ENCODE data around the gene CMSS1. TPM values are rescaled to one million over a fixed set of nuclear protein-coding genes. Genes with fewer than 3 reads are reported as not detected.

The CMSS1 gene
- total RNA-seq, 2 experiments from 2014 or later = 42.1 to 42.6 TPM

- ATAC-seq (no peak), DNase-seq (no peak)
- POLR2A ChIA-PET = no interaction called here
- peaks cover 11% of the 10 kb centered on the region for H3K4me1 Mint-ChIP-seq (ENCODE audit: low read depth)
- no peaks in the 10 kb centered on the region for H3K27me3 Mint-ChIP-seq (ENCODE audit: low read depth)
- H3K27ac Mint-ChIP-seq = no peak overlapping the region
- H3K36me3 Mint-ChIP-seq (ENCODE audit: low read depth) = no peaks in the 10 kb centered on the region
- no peak overlapping the region for H3K4me3 Mint-ChIP-seq
- CTCF ChIA-PET = no interaction called here
- no peaks in the 10 kb centered on the region for H3K9me3 Mint-ChIP-seq (ENCODE audit: insufficient read depth)
Observed at GRCh38 chr3:99856437-99857220, 39.0 kb downstream of the CMSS1 start.

GRCh38 chr3:99857278-99857677, 39.6 kb downstream of the CMSS1 start:
- H3K4me1 Mint-ChIP-seq (ENCODE audit: low read depth) = peaks cover 10% of the 10 kb centered on the region
- H3K27ac Mint-ChIP-seq = no peak overlapping the region
- H3K36me3 Mint-ChIP-seq (ENCODE audit: low read depth) = no peaks in the 10 kb centered on the region
- no peaks in the 10 kb centered on the region for H3K9me3 Mint-ChIP-seq (ENCODE audit: insufficient read depth)
- H3K4me3 Mint-ChIP-seq = no peak overlapping the region
- ChIA-PET POLR2A (no interaction called here), CTCF (no interaction called here)
- H3K27me3 Mint-ChIP-seq (ENCODE audit: low read depth) = no peaks in the 10 kb centered on the region
- no peak for ATAC-seq
- no peak for DNase-seq

GRCh38 chr3:99858469-99858868, 40.8 kb downstream of the CMSS1 start:
- Mint-ChIP-seq H3K27ac (no peak overlapping the region), H3K9me3 (ENCODE audit: insufficient read depth) (no peaks in the 10 kb centered on the region), H3K27me3 (ENCODE audit: low read depth) (no peaks in the 10 kb centered on the region), H3K4me3 (no peak overlapping the region), H3K36me3 (ENCODE audit: low read depth) (peaks cover 5% of the 10 kb centered on the region), H3K4me1 (ENCODE audit: low read depth) (peaks cover 10% of the 10 kb centered on the region)
- DNase-seq (no peak), ATAC-seq (no peak)
- CTCF ChIA-PET = interaction anchor here (1.0 to 2.6 kb wide), 2 partner anchors 15 to 27 kb away, joined by 3 to 14 read pairs; no protein-coding TSS in a partner anchor
- POLR2A ChIA-PET = no interaction called here

- CTCF ChIA-PET = interaction anchor here (0.9 to 2.6 kb wide), 7 partner anchors 9 to 603 kb away, joined by 3 to 14 read pairs (median 5); no protein-coding TSS in a partner anchor
- no peak overlapping the region for H3K4me3 Mint-ChIP-seq
- H3K9me3 Mint-ChIP-seq (ENCODE audit: insufficient read depth) = no peaks in the 10 kb centered on the region
- peaks cover 13% of the 10 kb centered on the region for H3K36me3 Mint-ChIP-seq (ENCODE audit: low read depth)
- no peak for DNase-seq
- no peaks in the 10 kb centered on the region for H3K27me3 Mint-ChIP-seq (ENCODE audit: low read depth)
- H3K4me1 Mint-ChIP-seq (ENCODE audit: low read depth) = peaks cover 17% of the 10 kb centered on the region
- POLR2A ChIA-PET = no interaction called here
- ATAC-seq = no peak
- no peak overlapping the region for H3K27ac Mint-ChIP-seq
Observed at GRCh38 chr3:99859825-99860224, 42.2 kb downstream of the CMSS1 start.

- ChIA-PET CTCF (interaction anchor here (1.4 to 2.5 kb wide), 2 partner anchors 18 to 29 kb away, joined by 4 to 5 read pairs; no protein-coding TSS in a partner anchor), POLR2A (no interaction called here)
- peaks cover 13% of the 10 kb centered on the region for H3K36me3 Mint-ChIP-seq (ENCODE audit: low read depth)
- H3K4me1 Mint-ChIP-seq (ENCODE audit: low read depth) = peaks cover 24% of the 10 kb centered on the region
- no peaks in the 10 kb centered on the region for H3K9me3 Mint-ChIP-seq (ENCODE audit: insufficient read depth)
- DNase-seq (no peak), ATAC-seq (no peak)
- H3K27ac Mint-ChIP-seq = no peak overlapping the region
- H3K4me3 Mint-ChIP-seq = no peak overlapping the region
- no peaks in the 10 kb centered on the region for H3K27me3 Mint-ChIP-seq (ENCODE audit: low read depth)
Observed at GRCh38 chr3:99861216-99861615, 43.6 kb downstream of the CMSS1 start.

- H3K27me3 Mint-ChIP-seq (ENCODE audit: low read depth) = no peaks in the 10 kb centered on the region
- DNase-seq = no peak
- no peaks in the 10 kb centered on the region for H3K9me3 Mint-ChIP-seq (ENCODE audit: insufficient read depth)
- ATAC-seq = no peak
- no peak overlapping the region for H3K27ac Mint-ChIP-seq
- ChIA-PET POLR2A (no interaction called here), CTCF (interaction anchor here (1.4 kb wide), 1 partner anchor 19 kb away, joined by 4 read pairs; no protein-coding TSS in a partner anchor)
- peaks cover 13% of the 10 kb centered on the region for H3K36me3 Mint-ChIP-seq (ENCODE audit: low read depth)
- H3K4me1 Mint-ChIP-seq (ENCODE audit: low read depth) = peaks cover 30% of the 10 kb centered on the region
- no peak overlapping the region for H3K4me3 Mint-ChIP-seq
Observed at GRCh38 chr3:99862208-99862607, 44.5 kb downstream of the CMSS1 start.

- H3K36me3 Mint-ChIP-seq (ENCODE audit: low read depth) = peaks cover 13% of the 10 kb centered on the region
- POLR2A ChIA-PET = no interaction called here
- CTCF ChIA-PET = no interaction called here
- peaks cover 38% of the 10 kb centered on the region for H3K4me1 Mint-ChIP-seq (ENCODE audit: low read depth)
- DNase-seq (no peak), ATAC-seq (no peak)
- no peaks in the 10 kb centered on the region for H3K27me3 Mint-ChIP-seq (ENCODE audit: low read depth)
- no peaks in the 10 kb centered on the region for H3K9me3 Mint-ChIP-seq (ENCODE audit: insufficient read depth)
- no peak overlapping the region for H3K27ac Mint-ChIP-seq
- H3K4me3 Mint-ChIP-seq = no peak overlapping the region
Observed at GRCh38 chr3:99863002-99863401, 45.3 kb downstream of the CMSS1 start.

- no peak overlapping the region for H3K4me3 Mint-ChIP-seq
- CTCF ChIA-PET = no interaction called here
Observed at GRCh38 chr3:99863588-99863987, 45.9 kb downstream of the CMSS1 start.

GRCh38 chr3:99864289-99864688, 46.6 kb downstream of the CMSS1 start:
- H3K27me3 Mint-ChIP-seq (ENCODE audit: low read depth) = no peaks in the 10 kb centered on the region
- no peaks in the 10 kb centered on the region for H3K9me3 Mint-ChIP-seq (ENCODE audit: insufficient read depth)
- DNase-seq = no peak
- POLR2A ChIA-PET = no interaction called here
- no peak overlapping the region for H3K27ac Mint-ChIP-seq
- H3K4me3 Mint-ChIP-seq = no peak overlapping the region
- ATAC-seq = no peak
- peaks cover 49% of the 10 kb centered on the region for H3K4me1 Mint-ChIP-seq (ENCODE audit: low read depth)
- H3K36me3 Mint-ChIP-seq (ENCODE audit: low read depth) = peaks cover 13% of the 10 kb centered on the region
- CTCF ChIA-PET = no interaction called here

More at GRCh38 chr3:99863588-99863987, 45.9 kb downstream of the CMSS1 start:
- ATAC-seq = no peak
- H3K9me3 Mint-ChIP-seq (ENCODE audit: insufficient read depth) = no peaks in the 10 kb centered on the region
- POLR2A ChIA-PET = no interaction called here
- DNase-seq = no peak
- no peak overlapping the region for H3K27ac Mint-ChIP-seq
- no peaks in the 10 kb centered on the region for H3K27me3 Mint-ChIP-seq (ENCODE audit: low read depth)
- peaks cover 13% of the 10 kb centered on the region for H3K36me3 Mint-ChIP-seq (ENCODE audit: low read depth)
- H3K4me1 Mint-ChIP-seq (ENCODE audit: low read depth) = peaks cover 44% of the 10 kb centered on the region

GRCh38 chr3:99865321-99865720, 47.7 kb downstream of the CMSS1 start:
- Mint-ChIP-seq H3K9me3 (ENCODE audit: insufficient read depth) (no peaks in the 10 kb centered on the region), H3K27ac (no peak overlapping the region), H3K36me3 (ENCODE audit: low read depth) (peaks cover 18% of the 10 kb centered on the region), H3K4me3 (no peak overlapping the region), H3K4me1 (ENCODE audit: low read depth) (peaks cover 55% of the 10 kb centered on the region), H3K27me3 (ENCODE audit: low read depth) (no peaks in the 10 kb centered on the region)
- ATAC-seq (no peak), DNase-seq (no peak)
- CTCF ChIA-PET = interaction anchor here (1.0 kb wide), 1 partner anchor 22 kb away, joined by 3 read pairs; no protein-coding TSS in a partner anchor
- POLR2A ChIA-PET = no interaction called here

- Mint-ChIP-seq H3K36me3 (ENCODE audit: low read depth) (peaks cover 22% of the 10 kb centered on the region), H3K27me3 (ENCODE audit: low read depth) (no peaks in the 10 kb centered on the region), H3K4me1 (ENCODE audit: low read depth) (peaks cover 57% of the 10 kb centered on the region), H3K4me3 (peak overlapping the region; percentile 56), H3K27ac (peak overlapping the region; percentile 57), H3K9me3 (ENCODE audit: insufficient read depth) (no peaks in the 10 kb centered on the region)
- ATAC-seq (peak; percentile 78), DNase-seq (peak; percentile 55)
- CTCF ChIA-PET = interaction anchor here (1.0 kb wide), 2 partner anchors 22 to 23 kb away, joined by 3 to 5 read pairs; no protein-coding TSS in a partner anchor
- POLR2A ChIA-PET = no interaction called here
Observed at GRCh38 chr3:99866261-99866761, 48.6 kb downstream of the CMSS1 start.

GRCh38 chr3:99867594-99868310, 50.1 kb downstream of the CMSS1 start:
- ATAC-seq (no peak), DNase-seq (no peak)
- H3K4me3 Mint-ChIP-seq = no peak overlapping the region
- no peaks in the 10 kb centered on the region for H3K27me3 Mint-ChIP-seq (ENCODE audit: low read depth)
- peaks cover 19% of the 10 kb centered on the region for H3K36me3 Mint-ChIP-seq (ENCODE audit: low read depth)
- ChIA-PET CTCF (interaction anchor here (0.8 to 2.3 kb wide), 7 partner anchors 8 to 26 kb away, joined by 3 to 7 read pairs (median 4); no protein-coding TSS in a partner anchor), POLR2A (interaction anchor here (1.2 kb wide), 1 partner anchor 206 kb away, joined by 3 read pairs; no protein-coding TSS in a partner anchor)
- H3K4me1 Mint-ChIP-seq (ENCODE audit: low read depth) = peaks cover 68% of the 10 kb centered on the region
- H3K27ac Mint-ChIP-seq = no peak overlapping the region
- no peaks in the 10 kb centered on the region for H3K9me3 Mint-ChIP-seq (ENCODE audit: insufficient read depth)
